ENCODE data around the gene ARHGEF7.
A peak's percentile ranks its signal among the peaks of the same experiment; 100 is the strongest.
"Not testable (repeated sequence)": the region's sequence is repeated elsewhere in the genome, so short reads cannot be mapped to it uniquely, and the experiment has no call there.

Gene ARHGEF7, protein sequence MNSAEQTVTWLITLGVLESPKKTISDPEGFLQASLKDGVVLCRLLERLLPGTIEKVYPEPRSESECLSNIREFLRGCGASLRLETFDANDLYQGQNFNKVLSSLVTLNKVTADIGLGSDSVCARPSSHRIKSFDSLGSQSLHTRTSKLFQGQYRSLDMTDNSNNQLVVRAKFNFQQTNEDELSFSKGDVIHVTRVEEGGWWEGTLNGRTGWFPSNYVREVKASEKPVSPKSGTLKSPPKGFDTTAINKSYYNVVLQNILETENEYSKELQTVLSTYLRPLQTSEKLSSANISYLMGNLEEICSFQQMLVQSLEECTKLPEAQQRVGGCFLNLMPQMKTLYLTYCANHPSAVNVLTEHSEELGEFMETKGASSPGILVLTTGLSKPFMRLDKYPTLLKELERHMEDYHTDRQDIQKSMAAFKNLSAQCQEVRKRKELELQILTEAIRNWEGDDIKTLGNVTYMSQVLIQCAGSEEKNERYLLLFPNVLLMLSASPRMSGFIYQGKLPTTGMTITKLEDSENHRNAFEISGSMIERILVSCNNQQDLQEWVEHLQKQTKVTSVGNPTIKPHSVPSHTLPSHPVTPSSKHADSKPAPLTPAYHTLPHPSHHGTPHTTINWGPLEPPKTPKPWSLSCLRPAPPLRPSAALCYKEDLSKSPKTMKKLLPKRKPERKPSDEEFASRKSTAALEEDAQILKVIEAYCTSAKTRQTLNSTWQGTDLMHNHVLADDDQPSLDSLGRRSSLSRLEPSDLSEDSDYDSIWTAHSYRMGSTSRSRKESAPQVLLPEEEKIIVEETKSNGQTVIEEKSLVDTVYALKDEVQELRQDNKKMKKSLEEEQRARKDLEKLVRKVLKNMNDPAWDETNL

DNA sequence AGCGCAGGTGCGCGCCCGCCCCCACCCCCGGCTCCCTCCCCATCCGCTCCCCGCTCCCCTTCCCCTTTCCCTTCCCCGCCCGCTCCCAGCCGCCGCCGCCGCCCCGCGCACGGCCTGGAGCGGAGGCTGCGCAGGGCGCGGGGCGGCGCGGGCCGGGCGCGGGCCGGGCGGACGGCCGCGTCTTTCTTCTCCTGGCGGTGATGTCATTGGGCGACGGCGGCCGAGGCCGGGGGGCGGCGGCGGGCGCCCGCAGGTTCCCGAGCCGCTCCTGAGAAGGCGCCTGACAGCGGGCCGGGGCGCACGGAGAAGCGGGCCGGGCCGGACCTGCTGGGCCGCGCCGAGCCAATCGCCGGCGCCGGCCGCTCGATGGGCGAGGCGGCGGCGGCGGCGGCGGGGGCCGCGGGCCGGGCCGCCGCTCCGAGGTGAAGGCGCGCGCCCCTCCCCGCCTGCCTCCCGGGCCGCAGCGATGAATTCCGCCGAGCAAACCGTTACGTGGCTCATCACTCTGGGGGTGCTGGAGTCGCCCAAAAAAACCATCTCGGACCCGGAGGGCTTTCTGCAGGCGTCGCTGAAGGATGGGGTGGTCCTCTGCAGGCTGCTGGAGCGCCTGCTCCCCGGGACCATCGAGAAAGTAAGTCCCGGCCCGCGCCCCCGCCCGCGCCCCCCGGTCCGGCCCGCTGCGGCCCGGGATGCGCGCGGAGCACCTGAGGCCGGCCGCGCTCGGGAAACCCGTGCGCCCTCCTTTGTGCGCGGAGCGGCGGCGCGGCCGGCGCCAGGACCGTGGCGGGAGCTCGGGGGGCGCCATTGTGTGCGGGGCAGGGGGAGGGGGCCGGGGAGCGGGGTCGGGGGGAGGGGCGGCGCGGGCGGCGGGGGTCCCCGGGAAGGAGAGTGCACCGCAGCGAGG is at the start of gene ARHGEF7:
TSS of gene ARHGEF7 (plus strand) at position 250 of the 904 bp plus-strand sequence. CDS start at position 467, 217 bp downstream.
- no peak for DNase-seq (ENCODE audit: low read depth, low spot score)

DNA sequence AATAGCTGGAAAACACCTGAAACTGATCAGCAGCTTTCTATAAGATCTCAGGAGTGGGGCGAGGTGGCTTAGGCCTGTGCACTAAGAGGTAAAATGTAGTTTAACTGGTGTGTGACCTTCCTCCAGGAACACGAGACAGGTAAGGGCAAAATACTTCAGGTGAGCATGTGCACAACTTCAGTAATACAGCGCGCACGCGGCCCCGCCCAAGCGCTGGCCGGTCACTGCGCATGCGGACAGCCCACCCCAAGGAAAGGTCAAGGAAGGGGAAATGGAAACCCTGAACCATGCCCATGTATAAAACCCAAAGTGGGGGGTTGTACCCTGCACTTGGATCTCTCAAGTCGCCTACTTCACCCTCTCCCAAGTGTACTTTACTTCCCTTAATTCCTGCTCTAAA is 49.4 kb upstream of the ARHGEF7 start:
- DNase-seq (ENCODE audit: low read depth, low spot score): no peak

DNA sequence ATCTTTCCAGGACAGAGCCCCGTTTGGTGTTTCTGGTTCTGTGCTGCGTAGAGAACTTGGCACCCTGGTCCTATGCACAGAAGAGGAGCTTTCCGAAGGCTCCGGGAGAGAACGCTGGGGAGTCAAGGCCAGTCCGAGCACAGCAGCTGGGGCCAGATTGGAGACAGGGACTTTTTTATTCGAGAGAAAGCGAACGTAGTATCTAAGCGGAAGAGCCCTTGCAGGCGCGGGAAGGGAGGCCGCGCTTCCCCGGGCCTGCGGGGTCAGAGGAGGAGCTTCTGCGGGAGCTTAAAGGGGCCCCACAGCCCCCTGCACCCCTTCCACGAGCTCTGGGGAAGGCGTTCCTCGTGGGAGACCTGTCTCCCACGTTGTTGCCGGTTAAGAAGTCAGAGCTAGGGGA is 48.6 kb upstream of the ARHGEF7 start:
- peak; percentile 22 for DNase-seq (ENCODE audit: low read depth, low spot score)

DNA sequence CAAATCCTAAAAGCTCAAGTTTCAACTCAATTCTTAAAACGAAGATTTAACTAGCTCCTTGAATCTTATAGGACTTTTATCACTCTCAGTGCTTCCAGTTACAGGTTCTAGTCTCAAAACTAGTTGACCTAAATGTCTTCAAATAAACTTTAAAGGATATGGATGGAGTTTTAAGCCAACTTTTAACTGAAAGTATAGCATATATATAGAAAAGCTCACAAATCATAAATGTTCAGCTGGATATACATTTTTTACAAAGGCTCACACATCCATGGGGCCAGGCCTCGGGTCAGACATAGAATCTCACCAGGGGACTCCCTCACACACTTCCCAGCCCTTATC is 47.1 kb upstream of the ARHGEF7 start:
- no peak for DNase-seq (ENCODE audit: low read depth, low spot score)

DNA sequence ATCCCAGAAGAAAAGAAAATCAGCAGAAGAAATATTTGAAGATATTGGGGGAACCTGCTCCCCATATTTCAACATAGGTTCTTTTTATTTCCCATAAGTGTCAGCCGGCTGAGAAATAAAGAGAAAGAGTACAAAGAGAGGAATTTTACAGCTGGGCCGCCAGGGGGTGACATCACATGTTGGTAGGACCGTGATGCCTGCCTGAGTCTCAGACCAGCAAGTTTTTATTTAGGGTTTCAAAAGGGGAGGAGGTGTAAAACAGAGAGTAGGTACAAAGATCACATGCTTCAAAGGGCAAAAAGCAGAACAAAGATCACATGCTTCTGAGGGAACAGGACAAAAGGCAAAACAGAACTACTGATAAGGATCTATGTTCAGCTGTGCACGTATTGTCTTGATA is 44.0 kb upstream of the ARHGEF7 start:
- DNase-seq (ENCODE audit: low read depth, low spot score): not testable (repeated sequence)

DNA sequence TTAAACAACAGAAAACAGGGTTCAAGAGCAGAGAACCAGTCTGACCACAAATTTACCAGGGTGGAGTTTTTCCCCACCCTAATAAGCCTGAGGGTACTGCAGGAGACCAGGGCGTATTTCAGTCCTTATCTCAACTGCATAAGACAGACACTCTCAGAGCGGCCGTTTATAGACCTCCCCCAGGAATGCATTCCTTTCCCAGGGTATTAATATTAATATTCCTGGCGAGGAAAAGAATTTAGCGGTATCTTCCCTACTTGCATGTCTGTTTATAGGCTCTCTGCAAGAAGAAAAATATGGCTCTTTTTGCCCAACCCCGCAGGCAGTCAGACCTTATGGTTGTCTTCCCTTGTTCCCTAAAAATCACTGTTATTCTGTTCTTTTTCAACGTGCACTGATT is 43.6 kb upstream of the ARHGEF7 start:
- DNase-seq (ENCODE audit: low read depth, low spot score): not testable (repeated sequence)

DNA sequence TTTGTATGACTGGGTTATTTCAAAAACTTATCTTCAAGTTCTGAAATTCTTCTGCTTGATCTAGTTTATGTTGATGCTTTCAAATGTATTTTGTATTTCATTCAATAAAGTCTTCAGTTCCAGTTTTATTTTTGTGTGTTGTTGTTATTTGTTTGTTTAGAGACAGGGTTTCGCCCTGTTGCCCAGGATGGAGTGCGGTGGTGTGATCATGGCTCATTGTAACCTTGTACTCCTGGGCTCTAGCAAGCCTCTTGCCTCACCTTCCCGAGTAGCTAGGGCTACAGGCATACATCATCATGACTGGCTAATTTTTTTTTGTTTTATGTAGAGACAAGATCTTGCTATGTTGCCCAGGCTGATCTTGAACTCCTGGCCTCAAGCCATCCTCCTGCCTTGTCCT is 40.3 kb upstream of the ARHGEF7 start:
- no peak for DNase-seq (ENCODE audit: low read depth, low spot score)

DNA sequence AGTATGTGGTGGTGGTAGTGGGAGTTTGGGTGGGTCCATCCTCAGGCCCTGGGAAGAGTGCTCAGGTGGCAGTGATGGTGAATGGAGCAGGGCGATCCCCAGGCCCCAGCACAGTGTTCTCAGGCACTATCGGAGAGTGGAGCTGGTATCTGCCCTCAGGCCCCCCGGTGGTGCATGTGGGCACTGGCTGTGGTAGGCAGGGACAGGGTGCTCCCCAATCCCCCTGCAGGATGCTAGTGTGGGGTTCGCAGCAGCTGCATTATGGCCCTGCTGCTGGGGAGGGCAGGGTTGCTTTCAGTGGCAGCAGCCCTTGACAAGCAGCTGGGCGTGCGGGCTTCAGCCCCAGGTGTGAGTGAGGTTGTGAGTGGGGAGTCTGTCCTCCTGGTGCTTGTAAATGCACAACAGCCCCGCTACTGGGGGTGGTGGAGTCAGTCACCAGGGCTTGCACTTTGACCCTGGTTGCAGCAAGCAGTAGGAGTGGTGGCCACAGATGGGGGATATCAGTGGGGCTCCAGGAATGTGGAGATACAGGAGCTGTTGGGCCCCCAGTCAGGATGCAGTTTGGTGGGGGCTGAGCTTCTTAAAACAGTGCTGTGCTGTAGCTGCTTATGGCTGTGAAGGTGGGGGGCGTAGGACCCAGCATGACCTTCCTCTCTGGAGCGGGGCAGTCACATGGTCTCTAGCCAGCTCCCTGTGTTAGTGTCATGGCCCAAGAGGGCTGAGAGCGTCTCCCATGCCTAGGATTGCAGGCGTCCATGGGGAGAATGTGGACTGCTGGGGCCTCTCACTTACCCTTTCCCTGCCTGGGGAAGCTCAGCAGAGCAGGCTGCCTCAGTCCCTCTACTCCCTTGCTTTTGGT is 38.7 kb upstream of the ARHGEF7 start:
- no peak for DNase-seq (ENCODE audit: low read depth, low spot score)

DNA sequence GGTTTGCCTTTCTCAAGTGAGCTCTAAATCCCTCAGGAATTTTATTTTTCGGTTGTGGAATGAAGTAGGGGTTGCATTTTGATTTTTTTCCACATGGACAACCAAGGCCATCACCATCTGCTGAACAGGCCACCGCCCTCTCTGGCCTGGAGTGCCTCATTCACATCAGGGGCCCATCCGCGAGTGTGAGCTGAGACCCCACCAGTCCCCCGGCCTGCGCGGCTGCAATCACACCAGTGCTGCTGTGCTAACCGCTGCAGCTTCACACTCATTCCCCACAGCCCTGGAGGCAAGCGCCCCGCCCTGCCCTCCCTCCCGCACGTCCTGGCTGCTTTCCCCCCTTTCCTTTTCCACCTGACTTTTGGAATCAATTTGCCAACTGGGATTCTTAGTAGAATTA is 35.7 kb upstream of the ARHGEF7 start:
- no peak for DNase-seq (ENCODE audit: low read depth, low spot score)

DNA sequence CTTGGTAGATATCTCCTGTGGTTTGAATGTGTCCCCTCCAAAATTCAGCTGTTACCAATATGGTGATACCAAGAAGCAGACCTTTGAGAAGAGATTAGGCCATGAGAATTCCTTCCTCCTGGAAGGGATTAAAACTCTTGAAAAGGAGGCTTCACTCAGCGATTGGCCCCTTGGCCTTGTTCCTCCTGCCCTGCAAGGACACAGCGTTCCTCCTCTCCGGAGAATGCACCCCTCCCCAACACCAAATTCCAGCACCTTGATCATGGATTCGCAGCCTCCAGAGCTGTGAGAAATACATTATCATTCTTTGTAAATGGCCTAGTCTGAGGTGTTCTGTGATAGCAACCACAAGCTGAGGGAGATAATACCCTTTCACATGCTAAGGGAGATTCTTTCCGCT is 34.5 kb upstream of the ARHGEF7 start:
- no peak for DNase-seq (ENCODE audit: low read depth, low spot score)

DNA sequence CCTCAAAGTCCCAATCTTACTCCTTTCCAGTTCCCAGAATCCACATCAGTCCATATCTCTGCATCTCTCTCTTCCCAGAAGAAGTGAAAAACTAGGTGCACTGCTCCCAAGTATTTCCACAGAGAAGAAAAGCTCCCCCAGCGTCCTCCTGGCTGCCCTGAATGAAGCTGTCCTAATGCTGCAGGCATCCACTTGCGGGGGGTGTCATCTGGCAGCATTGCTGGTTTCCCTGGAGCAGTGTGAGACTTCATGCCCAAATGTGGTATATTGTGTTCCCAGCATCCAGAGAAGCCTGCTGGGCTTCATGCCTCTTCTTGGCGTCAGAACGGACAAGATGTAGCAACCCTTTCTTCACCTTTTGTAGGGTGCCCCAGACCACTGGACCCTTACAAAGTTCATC is 32.9 kb upstream of the ARHGEF7 start:
- DNase-seq (ENCODE audit: low read depth, low spot score): no peak

DNA sequence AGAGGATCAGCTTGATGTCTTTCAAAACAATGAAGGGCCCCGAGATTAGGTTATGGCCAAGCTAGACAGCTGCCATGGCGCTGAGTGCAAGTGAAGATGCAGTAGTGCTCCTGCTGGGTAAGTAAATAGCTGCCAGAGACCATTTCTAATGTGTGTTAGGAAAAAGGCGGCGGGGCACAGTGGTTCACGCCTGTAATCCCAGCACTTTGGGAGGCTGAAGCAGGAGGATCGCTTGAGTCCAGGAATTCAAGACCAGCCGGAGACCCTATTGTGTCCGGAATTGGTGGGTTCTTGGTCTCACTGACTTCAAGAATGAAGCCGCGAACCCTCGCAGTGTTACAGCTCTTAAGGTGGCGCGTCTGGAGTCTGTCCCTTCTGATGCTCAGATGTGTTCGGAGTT is 32.3 kb upstream of the ARHGEF7 start:
- DNase-seq (ENCODE audit: low read depth, low spot score): not testable (repeated sequence)

DNA sequence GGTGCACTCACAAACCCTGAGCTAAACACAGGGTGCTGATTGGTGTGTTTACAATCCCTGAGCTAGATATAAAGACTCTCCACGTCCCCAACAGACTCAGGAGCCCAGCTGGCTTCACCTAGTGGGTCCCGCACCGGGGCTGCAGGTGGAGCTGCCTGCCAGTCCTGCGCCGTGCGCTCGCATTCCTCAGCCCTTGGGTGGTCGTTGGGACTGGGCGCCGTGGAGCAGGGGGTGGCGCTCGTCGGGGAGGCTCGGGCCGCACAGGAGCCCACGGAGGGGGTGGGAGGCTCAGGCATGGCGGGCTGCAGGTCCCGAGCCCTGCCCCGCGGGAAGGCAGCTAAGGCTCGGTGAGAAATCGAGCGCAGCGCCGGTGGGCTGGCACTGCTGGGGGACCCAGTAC is 31.4 kb upstream of the ARHGEF7 start:
- not testable (repeated sequence) for DNase-seq (ENCODE audit: low read depth, low spot score)

DNA sequence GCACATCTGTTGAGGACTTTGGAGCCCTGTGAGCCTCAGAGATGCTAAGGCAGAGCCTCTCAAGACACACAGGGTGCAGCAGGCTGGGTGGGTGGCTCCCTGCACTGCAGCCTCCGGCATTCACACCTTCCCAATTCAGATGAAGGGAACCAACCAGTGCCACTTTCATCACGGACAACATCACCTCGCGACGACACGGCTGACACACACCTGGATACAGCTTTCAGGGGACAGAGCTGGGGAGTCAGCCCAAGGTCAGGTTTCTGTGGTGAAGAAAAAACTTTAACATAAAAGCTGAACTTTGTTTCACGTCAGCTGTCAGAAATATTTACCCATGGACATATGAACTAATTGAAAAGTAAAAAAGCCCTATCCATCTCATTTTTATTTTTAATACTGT is 24.9 kb upstream of the ARHGEF7 start:
- no peak for DNase-seq (ENCODE audit: low read depth, low spot score)

DNA sequence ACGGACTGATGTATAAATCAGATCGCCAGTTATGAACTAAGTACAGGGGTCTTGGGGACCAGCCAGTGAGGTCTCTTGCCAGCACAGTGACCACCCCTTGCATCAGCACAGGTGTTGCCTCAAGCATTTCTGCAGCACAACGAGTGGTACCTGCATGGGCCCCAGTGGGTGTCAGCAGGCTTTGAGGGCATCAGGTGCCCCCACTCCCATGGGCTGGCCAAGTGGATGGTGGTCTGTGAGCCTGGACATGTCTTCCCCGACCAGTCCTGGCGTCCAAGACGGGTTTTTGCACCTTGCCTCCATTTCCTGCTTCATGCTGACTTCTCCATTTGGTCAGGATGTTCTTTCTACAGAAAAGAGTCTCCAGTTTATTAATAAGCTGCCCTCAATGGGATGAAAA is 22.4 kb upstream of the ARHGEF7 start:
- DNase-seq (ENCODE audit: low read depth, low spot score): no peak

DNA sequence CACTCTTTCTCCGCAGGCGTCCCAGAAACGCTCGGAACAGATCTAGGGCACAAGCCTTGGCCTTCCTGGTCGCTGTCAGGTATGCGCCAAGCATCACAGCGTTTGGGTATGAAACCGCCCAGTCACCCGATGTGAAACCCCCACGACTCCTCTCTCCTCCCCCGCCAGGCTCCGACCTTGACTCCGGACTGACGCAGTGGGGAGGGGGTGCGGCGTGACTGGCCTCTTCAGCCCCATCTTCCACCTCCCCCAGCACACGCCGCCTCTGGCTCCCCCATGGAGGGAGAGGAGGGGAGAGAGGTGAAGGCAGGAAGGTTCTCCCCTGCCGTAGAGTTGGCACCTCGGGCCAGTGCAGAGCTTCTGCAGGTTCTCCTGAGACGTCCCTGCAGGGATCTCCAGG is 22.0 kb upstream of the ARHGEF7 start:
- no peak for DNase-seq (ENCODE audit: low read depth, low spot score)

DNA sequence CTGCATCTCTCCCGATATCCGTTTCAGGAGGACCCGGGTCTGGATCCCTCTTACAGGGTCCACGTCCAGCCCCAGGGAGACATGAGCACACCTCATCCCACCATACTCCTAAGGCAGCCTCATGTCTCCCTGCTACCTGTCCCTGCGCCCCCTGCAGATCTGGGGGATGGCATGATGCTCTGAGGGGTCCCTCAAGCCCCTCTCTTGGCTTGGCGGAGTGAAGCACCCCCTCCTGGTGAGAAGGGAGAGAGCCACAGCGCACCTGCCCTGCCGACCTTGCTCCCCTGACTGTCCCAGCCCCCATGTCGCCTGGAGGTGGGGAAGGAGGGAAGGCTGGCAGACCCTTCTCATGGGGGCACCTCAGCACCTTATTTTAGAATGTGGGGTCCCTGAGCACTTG is 21.5 kb upstream of the ARHGEF7 start:
- DNase-seq (ENCODE audit: low read depth, low spot score): no peak

DNA sequence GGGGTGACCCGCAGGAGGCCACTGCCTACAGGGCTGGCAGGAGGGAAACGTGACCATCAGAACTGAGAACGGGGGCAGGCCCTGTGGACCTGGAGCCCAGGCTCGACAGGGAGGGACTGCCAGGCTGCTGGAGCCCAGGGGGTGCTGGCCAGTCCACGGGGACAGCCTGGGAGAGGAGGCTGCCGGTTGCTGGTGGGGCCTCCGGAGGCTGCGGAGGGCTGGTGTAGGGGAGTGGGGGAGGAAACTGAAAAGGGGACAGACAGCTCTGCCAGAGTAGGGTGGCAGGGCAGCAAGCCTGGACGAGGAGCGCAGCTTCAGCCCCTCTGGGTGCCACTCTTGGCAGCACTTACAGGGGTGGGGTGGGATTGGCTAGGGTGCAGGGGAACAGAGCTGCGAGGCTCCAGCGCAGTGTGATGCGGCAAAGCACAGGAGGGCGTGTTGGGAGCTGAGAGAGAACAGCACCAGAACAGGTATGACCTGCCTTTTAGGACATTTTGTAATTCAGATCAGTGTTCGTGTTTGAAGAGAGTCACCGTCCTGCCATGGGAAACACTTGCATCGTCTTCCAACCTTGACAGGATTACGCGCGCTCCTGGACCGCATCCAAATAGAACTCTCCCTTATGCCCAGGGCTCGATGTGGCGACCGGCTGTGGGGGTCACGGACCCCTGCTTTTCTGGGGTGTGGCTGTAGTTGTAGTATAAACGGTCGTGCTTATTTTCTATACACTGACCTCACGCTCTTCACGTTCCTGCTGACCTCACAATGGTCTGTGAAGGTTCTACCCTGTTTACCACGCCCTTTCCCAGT is 19.9 kb upstream of the ARHGEF7 start:
- no peak for DNase-seq (ENCODE audit: low read depth, low spot score)

DNA sequence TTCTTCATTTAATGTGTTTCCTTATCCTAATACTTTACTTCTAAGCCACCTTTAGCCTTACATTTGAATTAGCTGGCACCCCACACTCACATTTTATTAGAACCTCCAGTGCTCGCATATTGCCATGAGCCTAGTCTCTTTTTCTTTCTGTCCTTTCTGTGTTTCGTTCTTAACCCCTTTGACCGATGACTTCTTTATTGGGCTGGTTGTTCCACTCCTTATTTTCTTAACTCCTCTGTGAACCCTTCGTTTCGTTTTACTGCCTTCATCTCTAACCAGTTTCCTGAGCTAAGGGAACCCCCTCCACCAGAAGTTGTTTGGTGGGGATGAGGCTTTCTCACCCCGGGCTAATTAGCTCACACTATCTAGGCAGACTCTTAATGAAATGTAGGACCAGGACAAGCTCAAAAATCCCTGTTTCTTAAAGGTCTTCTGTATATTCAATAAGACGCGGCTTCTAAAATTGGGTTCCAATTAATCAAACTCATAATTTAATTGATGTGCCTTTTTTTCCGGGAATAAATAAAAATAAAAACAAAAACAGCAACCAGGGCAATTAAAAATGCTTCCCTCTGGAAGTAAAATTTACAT is 19.1 kb upstream of the ARHGEF7 start:
- no peak for DNase-seq (ENCODE audit: low read depth, low spot score)

DNA sequence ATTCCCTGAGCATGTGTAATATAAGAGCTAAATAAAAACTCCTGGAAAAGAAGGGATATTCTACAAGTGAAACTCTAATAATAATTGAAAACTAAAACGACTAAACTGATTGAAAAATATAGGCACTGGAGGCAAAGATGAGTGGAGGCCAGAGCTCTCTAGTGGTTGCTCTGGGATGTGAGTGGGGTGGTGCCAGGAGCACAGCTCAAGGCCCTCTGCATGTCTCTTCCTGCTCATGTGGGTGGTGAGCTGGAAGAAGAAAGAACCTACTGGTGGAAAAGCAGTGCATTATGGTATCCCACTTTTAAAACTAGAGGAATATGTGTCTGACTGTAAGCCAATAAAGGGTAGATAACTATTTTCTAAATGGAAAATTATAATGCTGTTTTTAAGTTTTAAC is 15.8 kb upstream of the ARHGEF7 start:
- DNase-seq (ENCODE audit: low read depth, low spot score): no peak
